ENCODE data around the gene DENND5B. TPM values are rescaled to one million over a fixed set of nuclear protein-coding genes. Genes with fewer than 3 reads are reported as not detected.

Gene DENND5B
- polyA plus RNA-seq, 4 donors: 4.1 to 36.9 (median 8.2) TPM

DNA sequence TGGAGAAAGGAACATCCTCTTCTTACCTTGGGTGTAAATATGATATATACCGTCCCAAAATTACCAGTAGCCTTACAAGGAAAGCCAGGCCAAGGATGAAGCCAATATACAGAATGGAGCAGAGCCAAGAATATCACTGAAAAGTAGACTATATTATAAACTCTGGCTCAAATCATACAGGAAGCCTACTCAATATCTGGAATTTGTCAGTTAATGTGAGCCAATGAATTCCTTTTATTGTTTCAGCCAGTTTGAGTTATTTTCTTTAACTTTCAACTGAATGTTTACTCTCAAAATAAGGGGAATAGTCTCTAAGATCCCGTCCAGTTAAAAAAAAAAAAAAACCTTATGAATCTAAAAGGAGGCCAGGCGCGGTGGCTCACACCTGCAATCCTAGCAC, 9.8 kb upstream of the DENND5B start:
- Histone ChIP-seq H3K36me3 (ENCODE audit: control insufficient read depth in 3 of 3, insufficient read depth in 2 of 3, low read depth in 1 of 3, low read length in 3 of 3) (no peaks in the 10 kb centered on the region), H3K27me3 (ENCODE audit: control insufficient read depth in 3 of 3, insufficient read depth in 3 of 3, low read length in 3 of 3) (no peaks in the 10 kb centered on the region), H3K4me1 (ENCODE audit: control insufficient read depth in 3 of 3, insufficient read depth in 2 of 3, low read depth in 1 of 3, low read length in 2 of 3) (no peaks in the 10 kb centered on the region), H3K27ac (ENCODE audit: low read depth in 1 of 3, low read length in 2 of 3) (no peak overlapping the region), H3K9me3 (ENCODE audit: control insufficient read depth in 2 of 2, insufficient read depth in 1 of 2, low read depth in 1 of 2, low read length in 1 of 2) (no peaks in the 10 kb centered on the region), H3K4me3 (ENCODE audit: low read depth in 1 of 3, low read length in 3 of 3) (no peak overlapping the region)
- DNase-seq (no peak), FAIRE-seq (no peak)
- 88 to 93% (median 93%) methylated on average over 4 of the region's 4 CpGs for WGBS, 3 donors

DNA sequence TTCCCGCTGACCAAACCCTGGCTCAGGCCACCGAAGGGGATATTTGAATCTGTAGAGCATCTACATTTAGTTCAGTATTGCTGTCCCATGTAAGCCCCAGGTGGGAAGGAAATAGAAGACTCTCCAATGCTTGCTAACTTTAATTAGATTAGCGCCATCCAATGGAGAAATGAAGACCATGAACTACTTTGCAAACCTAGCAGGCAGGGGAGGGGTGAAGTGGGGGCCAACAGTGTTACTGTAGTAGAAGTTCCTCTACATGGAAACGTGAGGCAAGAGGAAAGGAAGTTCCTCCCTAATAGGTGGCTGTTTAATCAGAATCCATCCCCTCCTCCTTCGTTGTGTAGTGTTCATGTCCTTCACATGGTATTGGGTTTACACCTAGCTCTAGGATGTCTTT, 9.3 kb upstream of the DENND5B start:
- no peak overlapping the region for H3K4me3 ChIP-seq (ENCODE audit: low read depth in 1 of 3, low read length in 3 of 3)
- 76 to 84% (median 78%) methylated on average over 5 of the region's 5 CpGs for WGBS, 3 donors

DNA sequence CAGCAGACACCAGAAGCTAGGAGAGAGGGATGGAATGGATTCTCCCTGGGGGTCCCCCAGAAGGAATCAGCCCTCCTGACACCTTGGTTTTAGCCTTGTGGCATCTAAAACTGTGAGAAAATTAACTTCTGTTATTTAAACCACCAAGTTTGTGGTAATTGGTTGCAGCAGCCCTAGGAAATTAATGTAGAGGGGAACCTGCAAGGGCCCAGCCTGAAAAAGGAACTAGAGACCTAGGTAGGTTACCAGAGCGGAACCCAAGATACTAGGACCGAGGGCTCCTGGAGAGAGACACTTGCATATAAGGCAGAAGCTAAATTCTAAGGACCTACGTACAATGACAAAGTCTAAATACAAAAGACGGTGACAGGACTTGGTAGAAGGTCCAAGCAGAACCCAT, 8.1 kb upstream of the DENND5B start:
- H3K27ac ChIP-seq (ENCODE audit: low read depth in 1 of 3, low read length in 2 of 3): no peak overlapping the region
- no peak for DNase-seq
- 89 to 96% (median 93%) methylated on average over 4 of the region's 4 CpGs for WGBS, 3 donors

More for the DNA sequence above, 9.3 kb upstream of the DENND5B start:
- Histone ChIP-seq H3K4me1 (ENCODE audit: control insufficient read depth in 3 of 3, insufficient read depth in 2 of 3, low read depth in 1 of 3, low read length in 2 of 3) (no peaks in the 10 kb centered on the region), H3K27me3 (ENCODE audit: control insufficient read depth in 3 of 3, insufficient read depth in 3 of 3, low read length in 3 of 3) (no peaks in the 10 kb centered on the region), H3K9me3 (ENCODE audit: control insufficient read depth in 2 of 2, insufficient read depth in 1 of 2, low read depth in 1 of 2, low read length in 1 of 2) (no peaks in the 10 kb centered on the region), H3K36me3 (ENCODE audit: control insufficient read depth in 3 of 3, insufficient read depth in 2 of 3, low read depth in 1 of 3, low read length in 3 of 3) (no peaks in the 10 kb centered on the region), H3K27ac (ENCODE audit: low read depth in 1 of 3, low read length in 2 of 3) (no peak overlapping the region)
- FAIRE-seq (no peak), DNase-seq (no peak)

DNA sequence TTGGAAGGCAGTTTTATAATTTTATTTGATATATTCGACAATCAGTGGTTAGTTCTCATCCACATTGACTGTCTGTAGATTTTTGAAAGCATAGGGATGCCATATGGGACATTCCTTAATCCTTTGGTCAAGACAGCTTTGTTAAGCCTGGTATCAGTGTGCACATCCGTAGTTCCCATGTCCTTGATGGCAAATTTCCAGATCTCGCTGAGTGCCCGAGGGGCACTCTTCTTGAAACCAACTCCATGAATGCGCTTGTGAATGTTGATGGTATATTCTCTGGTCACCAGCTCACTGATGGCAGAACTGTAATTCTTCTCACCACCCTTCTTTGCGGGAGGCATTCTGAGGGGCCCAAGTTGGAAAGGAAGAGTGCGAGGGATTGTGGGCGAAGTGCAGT, 6.1 kb upstream of the DENND5B start:
- H3K36me3 ChIP-seq (ENCODE audit: control insufficient read depth in 3 of 3, insufficient read depth in 2 of 3, low read depth in 1 of 3, low read length in 3 of 3): no peaks in the 10 kb centered on the region
- 91 to 94% (median 94%) methylated on average over 8 of the region's 8 CpGs for WGBS, 3 donors
- DNase-seq: no peak
- no peak for FAIRE-seq
- H3K9me3 ChIP-seq (ENCODE audit: control insufficient read depth in 2 of 2, insufficient read depth in 1 of 2, low read depth in 1 of 2, low read length in 1 of 2): no peaks in the 10 kb centered on the region
- no peak overlapping the region for H3K27ac ChIP-seq (ENCODE audit: low read depth in 1 of 3, low read length in 2 of 3)
- no peaks in the 10 kb centered on the region for H3K27me3 ChIP-seq (ENCODE audit: control insufficient read depth in 3 of 3, insufficient read depth in 3 of 3, low read length in 3 of 3)
- H3K4me1 ChIP-seq (ENCODE audit: control insufficient read depth in 3 of 3, insufficient read depth in 2 of 3, low read depth in 1 of 3, low read length in 2 of 3): peaks cover 0 to 3% (median 1%) of the 10 kb centered on the region in 3 donors
- H3K4me3 ChIP-seq (ENCODE audit: low read depth in 1 of 3, low read length in 3 of 3): no peak overlapping the region

More for the DNA sequence above, 8.1 kb upstream of the DENND5B start:
- H3K36me3 ChIP-seq (ENCODE audit: control insufficient read depth in 3 of 3, insufficient read depth in 2 of 3, low read depth in 1 of 3, low read length in 3 of 3): no peaks in the 10 kb centered on the region
- no peak overlapping the region for H3K4me3 ChIP-seq (ENCODE audit: low read depth in 1 of 3, low read length in 3 of 3)
- no peaks in the 10 kb centered on the region for H3K27me3 ChIP-seq (ENCODE audit: control insufficient read depth in 3 of 3, insufficient read depth in 3 of 3, low read length in 3 of 3)
- FAIRE-seq: no peak
- no peaks in the 10 kb centered on the region for H3K4me1 ChIP-seq (ENCODE audit: control insufficient read depth in 3 of 3, insufficient read depth in 2 of 3, low read depth in 1 of 3, low read length in 2 of 3)
- H3K9me3 ChIP-seq (ENCODE audit: control insufficient read depth in 2 of 2, insufficient read depth in 1 of 2, low read depth in 1 of 2, low read length in 1 of 2): no peaks in the 10 kb centered on the region

DNA sequence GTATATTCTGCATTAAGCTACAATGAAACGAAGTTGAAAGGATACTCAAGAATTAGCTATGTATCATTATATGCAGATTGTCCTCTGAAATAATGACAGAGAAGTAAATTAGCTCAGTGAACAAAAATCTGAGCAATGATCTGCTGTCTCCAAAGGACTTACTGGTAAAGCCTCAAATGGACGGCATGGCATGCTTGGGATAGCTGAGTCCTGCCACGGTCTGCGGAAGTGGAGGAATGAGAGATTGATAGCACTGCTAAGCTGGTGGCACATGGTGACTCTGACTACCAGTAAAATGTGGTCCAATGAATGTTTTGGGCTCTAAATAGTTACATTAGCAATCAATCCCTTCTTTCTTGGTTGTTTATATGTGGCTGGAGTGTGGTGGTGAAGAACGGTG, 3.7 kb upstream of the DENND5B start:
- DNase-seq: no peak
- Histone ChIP-seq H3K27me3 (ENCODE audit: control insufficient read depth in 3 of 3, insufficient read depth in 3 of 3, low read length in 3 of 3) (no peaks in the 10 kb centered on the region), H3K36me3 (ENCODE audit: control insufficient read depth in 3 of 3, insufficient read depth in 2 of 3, low read depth in 1 of 3, low read length in 3 of 3) (no peaks in the 10 kb centered on the region), H3K4me1 (ENCODE audit: control insufficient read depth in 3 of 3, insufficient read depth in 2 of 3, low read depth in 1 of 3, low read length in 2 of 3) (peaks cover 0 to 12% (median 2%) of the 10 kb centered on the region in 3 donors), H3K4me3 (ENCODE audit: low read depth in 1 of 3, low read length in 3 of 3) (no peak overlapping the region), H3K9me3 (ENCODE audit: control insufficient read depth in 2 of 2, insufficient read depth in 1 of 2, low read depth in 1 of 2, low read length in 1 of 2) (no peaks in the 10 kb centered on the region), H3K27ac (ENCODE audit: low read depth in 1 of 3, low read length in 2 of 3) (no peak overlapping the region)
- FAIRE-seq: no peak
- 74 to 91% (median 81%) methylated on average over 5 of the region's 5 CpGs for WGBS, 3 donors

DNA sequence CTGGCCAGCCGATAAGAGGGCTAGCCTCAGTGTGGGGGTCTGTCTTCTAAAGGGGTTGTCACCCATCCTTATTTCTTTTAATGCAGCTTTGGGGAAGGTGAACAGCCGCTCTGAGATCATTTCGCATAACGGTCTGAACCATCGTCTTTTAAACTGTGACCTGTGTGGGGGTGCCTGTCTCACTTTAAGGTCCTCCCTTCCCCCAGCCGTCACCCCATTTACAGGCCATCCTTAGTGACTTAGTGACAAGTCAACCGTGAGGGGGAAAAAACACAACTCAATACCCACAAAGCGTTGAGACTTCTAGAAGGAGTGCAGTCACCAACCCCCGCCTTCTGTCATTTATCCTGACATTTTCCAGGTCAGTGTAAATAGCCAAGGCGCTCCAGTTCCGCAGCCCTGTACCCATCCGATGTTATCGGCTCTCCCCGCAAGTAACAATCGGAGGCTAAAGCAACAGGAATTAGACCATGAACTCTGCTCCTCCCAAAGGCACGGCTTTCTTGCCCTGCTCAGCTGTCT, 505 bp upstream of the DENND5B start:
- FAIRE-seq: no peak

DNA sequence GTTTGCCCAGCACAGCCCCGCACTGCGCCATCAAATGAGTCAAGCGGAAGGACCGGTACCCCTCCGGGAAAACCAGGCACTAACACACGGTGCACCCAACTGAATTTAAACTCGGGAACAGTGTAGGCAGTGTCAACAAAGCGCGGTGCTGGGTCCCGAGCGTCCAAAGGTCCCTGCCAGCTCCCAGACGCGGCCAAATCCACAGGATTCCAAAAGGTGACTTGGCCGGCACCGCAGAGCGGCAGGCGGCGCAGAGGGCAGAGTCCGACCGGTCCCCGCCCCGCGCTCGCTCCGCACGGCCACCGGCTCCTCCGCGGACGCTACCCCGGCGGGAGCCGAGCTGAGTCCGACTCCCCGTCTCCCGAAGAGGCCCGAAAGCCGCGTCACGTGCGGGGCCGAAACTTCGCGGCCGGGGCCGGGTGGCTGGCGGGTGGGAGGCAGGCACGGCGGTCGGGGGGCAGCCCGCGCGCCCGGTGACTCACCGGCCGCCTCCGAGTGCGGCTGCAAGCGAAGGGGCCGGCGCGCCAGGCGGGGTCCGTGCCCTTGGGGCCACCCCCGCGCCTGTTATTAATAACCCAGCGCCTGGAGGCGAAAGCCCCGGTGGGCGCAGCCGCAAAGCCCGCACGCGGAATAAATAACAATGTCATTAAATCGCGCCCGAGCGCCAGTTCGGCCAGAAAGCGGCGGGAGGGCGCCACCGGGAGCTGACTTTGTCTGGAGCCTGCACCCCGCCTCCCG, 863 bp downstream of the DENND5B start:
- DNase-seq: peak; percentile 91
- WGBS, 3 donors: 0 to 1% (median 0%) methylated on average over 61 to 85 of the region's 85 CpGs
- Histone ChIP-seq H3K36me3 (ENCODE audit: control insufficient read depth in 3 of 3, insufficient read depth in 2 of 3, low read depth in 1 of 3, low read length in 3 of 3) (peaks cover 0 to 4% (median 0%) of the 10 kb centered on the region in 3 donors), H3K4me1 (ENCODE audit: control insufficient read depth in 3 of 3, insufficient read depth in 2 of 3, low read depth in 1 of 3, low read length in 2 of 3) (peaks cover 3 to 19% (median 4%) of the 10 kb centered on the region in 3 donors), H3K27me3 (ENCODE audit: control insufficient read depth in 3 of 3, insufficient read depth in 3 of 3, low read length in 3 of 3) (no peaks in the 10 kb centered on the region), H3K27ac (ENCODE audit: low read depth in 1 of 3, low read length in 2 of 3) (peak overlapping the region; percentile 95 to 99 (median 96)), H3K4me3 (ENCODE audit: low read depth in 1 of 3, low read length in 3 of 3) (peak overlapping the region; percentile 83 to 98 (median 94)), H3K9me3 (ENCODE audit: control insufficient read depth in 2 of 2, insufficient read depth in 1 of 2, low read depth in 1 of 2, low read length in 1 of 2) (no peaks in the 10 kb centered on the region)
- FAIRE-seq: no peak

More for the DNA sequence above, 505 bp upstream of the DENND5B start:
- DNase-seq: peak; percentile 67 to 79
- Histone ChIP-seq H3K27me3 (ENCODE audit: control insufficient read depth in 3 of 3, insufficient read depth in 3 of 3, low read length in 3 of 3) (no peaks in the 10 kb centered on the region), H3K27ac (ENCODE audit: low read depth in 1 of 3, low read length in 2 of 3) (peak overlapping the region; percentile 79 to 96 (median 95)), H3K4me1 (ENCODE audit: control insufficient read depth in 3 of 3, insufficient read depth in 2 of 3, low read depth in 1 of 3, low read length in 2 of 3) (peaks cover 0 to 19% (median 4%) of the 10 kb centered on the region in 3 donors), H3K9me3 (ENCODE audit: control insufficient read depth in 2 of 2, insufficient read depth in 1 of 2, low read depth in 1 of 2, low read length in 1 of 2) (no peaks in the 10 kb centered on the region), H3K4me3 (ENCODE audit: low read depth in 1 of 3, low read length in 3 of 3) (peak overlapping the region; percentile 80 to 98 (median 94)), H3K36me3 (ENCODE audit: control insufficient read depth in 3 of 3, insufficient read depth in 2 of 3, low read depth in 1 of 3, low read length in 3 of 3) (peaks cover 0 to 4% (median 0%) of the 10 kb centered on the region in 3 donors)
- 3 to 10% (median 5%) methylated on average over 16 of the region's 16 CpGs for WGBS, 3 donors

DNA sequence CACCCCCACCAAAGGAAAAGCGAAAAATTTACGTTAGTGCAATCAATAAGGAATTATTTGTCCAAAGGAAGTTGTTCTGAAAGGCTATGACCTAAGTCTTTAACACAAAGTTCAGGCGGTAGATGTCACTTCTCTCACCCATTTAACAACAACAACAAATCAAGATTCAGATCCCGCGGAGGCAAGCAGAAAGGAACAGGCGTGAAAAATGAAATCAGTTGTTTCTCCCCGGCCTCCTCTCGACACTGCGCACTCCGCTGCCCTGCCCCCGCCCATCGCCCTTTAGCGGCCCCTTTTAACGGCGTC, 1.4 kb downstream of the DENND5B start:
- peak overlapping the region; percentile 95 to 99 (median 96) for H3K27ac ChIP-seq (ENCODE audit: low read depth in 1 of 3, low read length in 2 of 3)
- FAIRE-seq (no peak), DNase-seq (no peak)

More for the DNA sequence above, 1.4 kb downstream of the DENND5B start:
- H3K27me3 ChIP-seq (ENCODE audit: control insufficient read depth in 3 of 3, insufficient read depth in 3 of 3, low read length in 3 of 3): no peaks in the 10 kb centered on the region
- 0 to 2% (median 2%) methylated on average over 15 of the region's 15 CpGs for WGBS, 3 donors
- peaks cover 4 to 19% (median 6%) of the 10 kb centered on the region in 3 donors for H3K4me1 ChIP-seq (ENCODE audit: control insufficient read depth in 3 of 3, insufficient read depth in 2 of 3, low read depth in 1 of 3, low read length in 2 of 3)
- H3K4me3 ChIP-seq (ENCODE audit: low read depth in 1 of 3, low read length in 3 of 3): peak overlapping the region; percentile 83 to 98 (median 94)
- peaks cover 0 to 4% (median 0%) of the 10 kb centered on the region in 3 donors for H3K36me3 ChIP-seq (ENCODE audit: control insufficient read depth in 3 of 3, insufficient read depth in 2 of 3, low read depth in 1 of 3, low read length in 3 of 3)
- no peaks in the 10 kb centered on the region for H3K9me3 ChIP-seq (ENCODE audit: control insufficient read depth in 2 of 2, insufficient read depth in 1 of 2, low read depth in 1 of 2, low read length in 1 of 2)

Data from small intestine (tissue), 7 donors.